Natural killer cell (primary cell): ENCODE data around the gene DCAF8. TPM values are rescaled to one million over a fixed set of nuclear protein-coding genes. Genes with fewer than 3 reads are reported as not detected.
A peak's percentile ranks its signal among the peaks of the same experiment; 100 is the strongest.

Experiments used
- ATAC-seq, 3 donors: fragments of 150-1000 bp in 2 of 3; fragments of 200-7000 bp in 1 of 3; cut with Tn5 transposase; 1 replicate in 1 of 3; 2 replicates in 2 of 3; pipeline ENCODE4 v1.10.0; 2021; ENCODE audit warnings: mild to moderate bottlenecking in 2 of 3, moderate library complexity in 2 of 3
- DNase-seq, 2 donors: peaks; one replicate each; pipeline versions ENCODE4 v3.0.0 to v3.0.0-alpha.2; 2013 to 2021; ENCODE audit warnings: mixed read lengths in 1 of 2
- H3K27ac ChIP-seq: one replicate; pipeline ENCODE4 v1.5.1; 2013; ENCODE audit warnings: mild to moderate bottlenecking, low read length
- H3K27me3 ChIP-seq: one replicate; pipeline ENCODE4 v1.6.1; 2013; ENCODE audit warnings: low read length; ENCODE audit not compliant: control insufficient read depth, insufficient read depth
- H3K36me3 ChIP-seq: one replicate; pipeline ENCODE4 v1.6.1; 2013; ENCODE audit warnings: low read length; ENCODE audit not compliant: control insufficient read depth, insufficient read depth
- H3K4me1 ChIP-seq: one replicate; pipeline ENCODE4 v1.6.1; 2013; ENCODE audit warnings: low read length; ENCODE audit not compliant: control insufficient read depth, insufficient read depth
- H3K4me3 ChIP-seq: one replicate; pipeline ENCODE4 v1.5.1; 2013; ENCODE audit warnings: low read length
- H3K9me3 ChIP-seq: one replicate; pipeline ENCODE4 v1.6.1; 2013; ENCODE audit warnings: low read length; ENCODE audit not compliant: control insufficient read depth, insufficient read depth
- H3K27ac Mint-ChIP-seq, 2 donors: one replicate each; pipeline ENCODE4 v1.8.0; 2022; ENCODE audit warnings: mild to moderate bottlenecking in 2 of 2, mixed read lengths in 2 of 2, moderate library complexity in 1 of 2
- H3K27me3 Mint-ChIP-seq, 2 donors: one replicate each; pipeline ENCODE4 v1.8.0; 2022; ENCODE audit warnings: low read depth in 2 of 2, mixed read lengths in 2 of 2
- H3K36me3 Mint-ChIP-seq: one replicate; pipeline ENCODE4 v1.8.0; 2022; ENCODE audit warnings: mixed read lengths
- H3K4me1 Mint-ChIP-seq, 2 donors: one replicate each; pipeline ENCODE4 v1.8.0; 2022; ENCODE audit warnings: mixed read lengths in 2 of 2
- H3K4me3 Mint-ChIP-seq: one replicate; pipeline ENCODE4 v1.8.0; 2022; ENCODE audit warnings: mild to moderate bottlenecking, moderate library complexity, mixed read lengths
- H3K9me3 Mint-ChIP-seq, 2 donors: one replicate each; pipeline ENCODE4 v1.8.0; 2022; ENCODE audit warnings: mixed read lengths in 2 of 2
- CTCF ChIP-seq: fragments of 200-600 bp; IDR thresholded peaks from one replicate; pipeline ENCODE4 v1.8.0; 2022; ENCODE audit warnings: antibody characterized with exemption
- WGBS: methylation state at CpG from one replicate; pipeline ENCODE4 v1.1.7; 2013; ENCODE audit warnings: missing lambda C conversion rate; ENCODE audit not compliant: insufficient coverage; 5-methylcytosine and 5-hydroxymethylcytosine counted together
- intact Hi-C: fragments of 100-400 bp; cut with micrococcal nuclease; formaldehyde crosslinking; loops from one replicate; pipeline ENCODE4 v1.14.2; 2022
- total RNA-seq, 4 donors: library from RNA; stranded (reverse); fragments of 120-200 nt in 1 of 4; gene quantifications; one replicate each; pipeline versions ENCODE4 v1.2.3 to v1.2.4, GENCODE V29; 2013 to 2022

The DCAF8 gene
- total RNA-seq: 100 to 1,000 TPM; 189 to 201 (median 189) TPM
- total RNA-seq (2013): 168 TPM

GRCh38 chr1:160261893-160262794 is at the start of gene DCAF8:
DCAF8 (minus strand) TSS chr1:160262549; CDS start chr1:160244008, 18,541 bp downstream.
- Mint-ChIP-seq H3K9me3 (no peaks in the 10 kb centered on the region), H3K4me1 (peaks cover 18 to 35% of the 10 kb centered on the region in 2 donors), H3K27me3 (peaks cover 0 to under 1% of the 10 kb centered on the region in 2 donors), H3K36me3 (no peaks in the 10 kb centered on the region), H3K27ac (peak within 1 kb of the TSS; percentile 99 to 100), H3K4me3 (peak within 1 kb of the TSS; percentile 100)
- peak; percentile 98 to 99 for DNase-seq
- Histone ChIP-seq H3K27me3 (no peaks in the 10 kb centered on the region), H3K36me3 (peaks cover 1% of the 10 kb centered on the region), H3K4me1 (peaks cover 14% of the 10 kb centered on the region), H3K27ac (peak within 1 kb of the TSS; percentile 95), H3K4me3 (peak within 1 kb of the TSS; percentile 91), H3K9me3 (no peaks in the 10 kb centered on the region)
- no peak for TF ChIP-seq CTCF
- ATAC-seq: peak; percentile 84 to 97 (median 91)
- intact Hi-C loops: loop anchor here (1.0 to 5.0 kb wide), 2 partner anchors 23 to 340 kb away; partner anchors contain the start of gene PEX19
- 0% methylated on average over 67 of the region's 67 CpGs for WGBS

- H3K36me3 Mint-ChIP-seq: peaks cover 41% of the 10 kb centered on the region
- H3K27ac Mint-ChIP-seq: no peak overlapping the region
- H3K27ac ChIP-seq: no peak overlapping the region
These were observed 47.2 kb upstream of the DCAF8 start for GRCh38 chr1:160309571-160309970.

GRCh38 chr1:160309185-160309557 is 46.8 kb upstream of the DCAF8 start:
- H3K27ac Mint-ChIP-seq: no peak overlapping the region
- peaks cover 41% of the 10 kb centered on the region for H3K36me3 Mint-ChIP-seq
- H3K4me3 Mint-ChIP-seq: no peak overlapping the region
- Histone ChIP-seq H3K9me3 (no peaks in the 10 kb centered on the region), H3K27ac (no peak overlapping the region), H3K36me3 (peaks cover 90% of the 10 kb centered on the region), H3K4me3 (no peak overlapping the region), H3K27me3 (no peaks in the 10 kb centered on the region), H3K4me1 (no peaks in the 10 kb centered on the region)
- ATAC-seq: no peak
- DNase-seq: no peak
- no peaks in the 10 kb centered on the region for H3K27me3 Mint-ChIP-seq
- intact Hi-C loops: no loop called here
- H3K4me1 Mint-ChIP-seq: peaks cover 0 to 7% of the 10 kb centered on the region in 2 donors
- H3K9me3 Mint-ChIP-seq: no peaks in the 10 kb centered on the region
- no peak for TF ChIP-seq CTCF

More at GRCh38 chr1:160309571-160309970, 47.2 kb upstream of the DCAF8 start:
- Histone ChIP-seq H3K9me3 (no peaks in the 10 kb centered on the region), H3K4me1 (no peaks in the 10 kb centered on the region), H3K36me3 (peaks cover 91% of the 10 kb centered on the region), H3K4me3 (no peak overlapping the region), H3K27me3 (no peaks in the 10 kb centered on the region)
- 100% methylated on average over 1 of the region's 1 CpG for WGBS
- Mint-ChIP-seq H3K4me3 (no peak overlapping the region), H3K4me1 (peaks cover 0 to 7% of the 10 kb centered on the region in 2 donors), H3K27me3 (no peaks in the 10 kb centered on the region), H3K9me3 (no peaks in the 10 kb centered on the region)
- ATAC-seq (no peak), DNase-seq (no peak)
- intact Hi-C loops: no loop called here
- TF ChIP-seq CTCF: no peak
